Right lobe of liver (tissue), 6 donors: ENCODE data around the gene GNB3. TPM values are rescaled to one million over a fixed set of nuclear protein-coding genes. Genes with fewer than 3 reads are reported as not detected.

Source experiments
- ATAC-seq, 4 donors: fragments of 200-7000 bp; cut with Tn5 transposase; one replicate each; pipeline ENCODE4 v1.9.1; 2020; ENCODE audit warnings: mild to moderate bottlenecking in 4 of 4, moderate library complexity in 4 of 4
- DNase-seq, 3 donors: peaks; one replicate each; pipeline ENCODE4 v3.0.0-alpha.2; 2020
- H3K27ac ChIP-seq, 3 donors: fragments of 200-600 bp; one replicate each; pipeline ENCODE4 v1.8.0; 2022
- H3K27me3 ChIP-seq, 2 donors: fragments of 200-600 bp; one replicate each; pipeline ENCODE4 v1.8.0; 2022
- H3K36me3 ChIP-seq, 4 donors: fragments of 200-600 bp; sonication (generic) in 1 of 4; one replicate each; pipeline versions ENCODE4 v1.5.1 to v1.8.0; 2017 to 2022; ENCODE audit warnings: control low read depth in 1 of 4
- H3K4me1 ChIP-seq, 4 donors: fragments of 200-600 bp; sonication (generic) in 1 of 4; one replicate each; pipeline versions ENCODE4 v1.5.1 to v1.8.0; 2017 to 2022; ENCODE audit warnings: control low read depth in 1 of 4
- H3K4me3 ChIP-seq, 3 donors: fragments of 200-600 bp; one replicate each; pipeline ENCODE4 v1.8.0; 2022
- H3K9me3 ChIP-seq, 4 donors: fragments of 200-600 bp; sonication (generic) in 1 of 4; one replicate each; pipeline versions ENCODE4 v1.5.1 to v1.8.0; 2017 to 2022; ENCODE audit warnings: control low read depth in 1 of 4
- CTCF ChIP-seq, 4 donors: fragments of 200-600 bp in 3 of 4; fragments of 450-650 bp in 1 of 4; IDR thresholded peaks; one replicate each; pipeline versions ENCODE4 v1.5.1 to v1.8.0; 2016 to 2022; ENCODE audit warnings: antibody characterized with exemption in 4 of 4, mild to moderate bottlenecking in 2 of 4
- POLR2A ChIP-seq: fragments of 450-650 bp; IDR thresholded peaks from one replicate; pipeline ENCODE4 v1.6.1; 2017; ENCODE audit warnings: antibody characterized with exemption, mild to moderate bottlenecking
- WGBS: methylation state at CpG from one replicate; pipeline ENCODE4 v1.1.6; 2018; ENCODE audit warnings: low coverage, low lambda C conversion rate; ENCODE audit not compliant: insufficient coverage; ENCODE audit errors: missing lambda C conversion rate; 5-methylcytosine and 5-hydroxymethylcytosine counted together
- intact Hi-C, 2 donors: fragments of 100-400 bp; cut with DNase I; formaldehyde crosslinking; loops; one replicate each; pipeline versions ENCODE4 v1.11.2 to v1.14.1; 2022
- total RNA-seq, 6 experiments: library from RNA; depleted of rRNA in 2 of 6; stranded (reverse); fragments of >200 nt in 2 of 6; fragmentation: NEBNext Ultra II Directional in 3 of 6; extraction: Animal tissue kit (Norgen Biotek cat#: 25700) in 3 of 6; gene quantifications; one replicate each; pipeline versions ENCODE4 v1.1.0 to v1.2.4, GENCODE V29; 2016 to 2023
- donor health status: DM: no; HTN: yes; CAD: no.
- donor health status: DM: no; HTN: no; CAD: no.
- donor health status: DM: no; HTN: no; CAD: no.
- donor health status: DM: no; HTN: yes; CAD: no.
- donor health status: DM: no; HTN: yes; CAD: no.

The GNB3 gene
- total RNA-seq, 6 experiments from 2014 or later: 0.17 to 0.51 (median 0.43) TPM; not detected in 2

DNA sequence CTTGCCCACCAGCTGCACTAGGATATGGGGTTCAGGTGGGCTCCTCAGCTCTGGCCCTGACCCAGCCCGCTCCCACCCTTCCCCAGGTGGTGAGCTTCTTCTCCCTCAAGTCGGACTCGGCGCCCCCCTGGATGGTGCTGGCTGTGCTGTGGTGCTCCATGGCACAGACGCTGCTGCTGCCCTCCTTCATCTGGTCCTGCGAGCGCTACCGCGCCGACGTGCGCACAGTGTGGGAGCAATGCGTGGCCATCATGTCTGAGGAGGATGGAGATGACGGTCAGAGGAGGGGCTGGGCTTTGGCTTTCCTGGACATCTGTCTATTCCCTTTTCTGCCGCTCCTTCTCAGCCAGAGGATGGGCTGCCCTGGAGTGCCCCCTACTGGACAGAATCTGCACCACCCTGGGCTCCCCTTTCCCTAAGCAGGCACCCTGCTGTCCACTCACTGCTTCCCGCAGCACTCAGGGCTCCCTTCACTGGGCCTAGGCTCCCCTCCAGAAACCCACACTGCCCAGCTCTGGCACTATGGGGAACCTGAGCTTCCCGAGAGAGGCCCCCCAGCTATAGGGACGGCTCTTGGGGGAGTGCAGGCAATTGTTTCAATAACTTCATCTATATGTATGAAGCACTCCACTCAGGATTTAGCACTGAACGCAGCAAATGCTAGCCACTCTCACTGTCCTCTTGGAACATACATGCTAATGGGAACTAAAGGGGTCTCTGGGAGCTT lies 15.2 kb upstream of the GNB3 start:
- no peaks in the 10 kb centered on the region for H3K36me3 ChIP-seq
- intact Hi-C loops: loop anchor here in 1 of 2 donors (5.0 kb wide), 1 partner anchor 93 kb away; no protein-coding TSS in a partner anchor
- TF ChIP-seq CTCF (IDR thresholded peaks at IDR 0.05) (peak; percentile 94 to 95 (median 94)), POLR2A (no peak)
- H3K27ac ChIP-seq: no peak overlapping the region
- H3K4me3 ChIP-seq: no peak overlapping the region
- peaks cover 0 to 10% (median 0%) of the 10 kb centered on the region in 4 donors for H3K4me1 ChIP-seq
- H3K9me3 ChIP-seq: no peaks in the 10 kb centered on the region
- H3K27me3 ChIP-seq: no peaks in the 10 kb centered on the region
- peak; percentile 83 to 87 (median 84) for ATAC-seq
- WGBS: 13% methylated on average over 16 of the region's 19 CpGs
- peak; percentile 85 to 86 (median 85) for DNase-seq

GRCh38 chr12:6826125-6826733 lies 14.5 kb upstream of the GNB3 start:
- intact Hi-C loops: loop anchor here in 1 of 2 donors (5.0 kb wide), 1 partner anchor 94 kb away; no protein-coding TSS in a partner anchor
- Histone ChIP-seq H3K27me3 (no peaks in the 10 kb centered on the region), H3K36me3 (no peaks in the 10 kb centered on the region), H3K4me1 (peaks cover 0 to 10% (median 0%) of the 10 kb centered on the region in 4 donors), H3K9me3 (no peaks in the 10 kb centered on the region), H3K4me3 (no peak overlapping the region), H3K27ac (no peak overlapping the region)
- TF ChIP-seq CTCF (IDR thresholded peaks at IDR 0.05): no peak
- no peak for TF ChIP-seq POLR2A
- DNase-seq (no peak), ATAC-seq (no peak)
- 60% methylated on average over 6 of the region's 17 CpGs for WGBS

DNA sequence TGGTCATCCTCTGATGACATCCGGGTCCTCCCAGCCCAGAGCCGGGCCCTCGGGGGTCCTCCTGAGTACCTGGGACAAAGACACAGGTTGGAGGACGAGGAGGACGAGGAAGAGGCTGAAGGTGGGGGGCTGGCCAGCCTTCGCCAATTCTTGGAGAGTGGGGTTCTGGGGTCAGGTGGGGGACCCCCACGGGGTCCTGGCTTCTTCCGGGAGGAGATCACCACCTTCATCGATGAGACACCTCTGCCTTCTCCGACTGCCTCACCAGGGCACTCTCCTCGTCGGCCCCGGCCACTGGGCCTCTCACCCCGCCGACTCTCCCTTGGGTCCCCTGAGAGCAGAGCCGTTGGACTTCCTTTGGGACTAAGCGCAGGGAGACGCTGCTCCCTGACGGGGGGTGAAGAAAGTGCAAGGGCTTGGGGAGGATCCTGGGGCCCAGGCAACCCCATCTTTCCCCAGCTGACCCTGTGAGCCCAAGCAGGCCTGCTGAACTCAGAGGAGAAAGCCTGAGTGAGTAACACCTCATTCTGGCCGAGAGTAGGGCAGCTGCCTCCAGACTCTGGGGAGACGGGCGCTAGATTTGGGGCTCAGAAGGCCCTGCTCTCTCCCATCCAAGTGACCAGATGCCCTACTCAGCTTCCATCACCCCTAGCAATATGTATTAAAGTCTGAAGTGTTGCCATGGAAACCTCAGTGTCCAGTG lies 13.8 kb upstream of the GNB3 start:
- TF ChIP-seq CTCF (IDR thresholded peaks at IDR 0.05) (no peak), POLR2A (no peak)
- ATAC-seq: no peak
- Histone ChIP-seq H3K27me3 (no peaks in the 10 kb centered on the region), H3K36me3 (no peaks in the 10 kb centered on the region), H3K9me3 (no peaks in the 10 kb centered on the region), H3K4me3 (no peak overlapping the region), H3K4me1 (peaks cover 0 to 7% (median 0%) of the 10 kb centered on the region in 4 donors), H3K27ac (no peak overlapping the region)
- no peak for DNase-seq
- intact Hi-C loops: loop anchor here in 1 of 2 donors (5.0 kb wide), 1 partner anchor 95 kb away; no protein-coding TSS in a partner anchor
- WGBS: 73% methylated on average over 6 of the region's 22 CpGs

GRCh38 chr12:6827437-6827911 lies 13.3 kb upstream of the GNB3 start:
- Histone ChIP-seq H3K4me3 (no peak overlapping the region), H3K27me3 (no peaks in the 10 kb centered on the region), H3K9me3 (no peaks in the 10 kb centered on the region), H3K36me3 (no peaks in the 10 kb centered on the region), H3K4me1 (peaks cover 0 to 5% (median 0%) of the 10 kb centered on the region in 4 donors), H3K27ac (no peak overlapping the region)
- 15% methylated on average over 6 of the region's 8 CpGs for WGBS
- DNase-seq (peak in 1 of 3 donors; percentile 69), ATAC-seq (peak; percentile 41 to 53 (median 48))
- intact Hi-C loops: loop anchor here in 1 of 2 donors (5.0 kb wide), 1 partner anchor 95 kb away; no protein-coding TSS in a partner anchor
- TF ChIP-seq CTCF (IDR thresholded peaks at IDR 0.05): no peak
- TF ChIP-seq POLR2A: no peak
